Keratinocyte (primary cell): ENCODE measurements around the gene ANKHD1.

ENCODE experiments used
- CTCF ChIP-seq, 3 experiments: IDR thresholded peaks in 1 of 3; conservative IDR thresholded peaks in 1 of 3; optimal IDR thresholded peaks in 1 of 3; 2 replicates in 2 of 3; 3 replicates in 1 of 3; pipeline versions ENCODE3 to v1.5.1; 2011; ENCODE audit warnings: low read length in 3 of 3, mild to moderate bottlenecking in 3 of 3, moderate library complexity in 2 of 3, control low read depth in 1 of 3, inconsistent platforms in 1 of 3; ENCODE audit not compliant: insufficient read depth in 2 of 3; ENCODE audit errors: extremely low read depth in 1 of 3
- EZH2 ChIP-seq: IDR thresholded peaks from one replicate; pipeline ENCODE4 v1.6.1; 2012; ENCODE audit warnings: inconsistent platforms, mild to moderate bottlenecking, low read length, moderate library complexity

GRCh38 chr5:140360681-140361479, 40.8 kb upstream of the ANKHD1 start:
- TF ChIP-seq CTCF (optimal IDR thresholded peaks at IDR 0.05 in 1 of 3, IDR thresholded peaks at IDR 0.05 in 1 of 3, conservative IDR thresholded peaks at IDR 0.05 in 1 of 3; ENCODE audit: extremely low read depth in 1 of 3, insufficient read depth in 2 of 3, low read length in 3 of 3) (no peak), EZH2 (no peak)
